ENCODE data around the gene MPST.

Gene MPST

DNA sequence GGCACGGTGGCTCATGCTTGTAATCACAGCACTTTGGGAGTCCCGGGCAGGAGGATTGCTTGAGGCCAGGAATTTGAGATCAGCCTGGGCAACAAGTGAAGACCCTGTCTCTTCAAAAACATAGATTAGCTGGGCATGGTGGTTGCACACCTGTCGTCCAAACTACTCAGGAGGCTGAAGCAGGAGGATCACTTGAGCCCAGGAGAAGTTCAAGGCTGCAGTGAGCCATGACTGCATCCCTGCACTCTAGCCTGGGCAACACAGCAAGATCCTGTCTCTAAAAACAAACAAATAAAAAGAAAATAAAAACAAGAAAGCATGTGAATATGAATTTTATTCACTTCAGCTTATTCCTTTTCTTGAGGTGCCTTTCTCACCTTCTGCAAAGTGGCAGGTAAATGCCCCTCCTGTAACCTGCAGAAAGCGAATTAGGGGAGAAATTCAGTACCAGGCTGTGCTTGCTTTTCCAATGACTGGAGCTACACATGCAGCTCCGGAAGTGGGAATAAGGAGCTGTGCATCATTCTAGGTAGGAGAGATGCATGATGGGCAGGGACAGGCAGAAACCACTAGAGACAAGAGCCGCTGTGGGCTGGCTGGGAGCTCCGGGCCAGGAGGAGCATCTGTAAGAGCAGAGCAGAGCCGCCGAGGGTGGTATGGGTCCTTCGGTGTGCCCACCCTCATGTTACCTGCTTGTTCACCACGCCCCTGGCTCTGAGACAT, 17.3 kb downstream of the MPST start:
- TF ChIP-seq, protein P1, sequence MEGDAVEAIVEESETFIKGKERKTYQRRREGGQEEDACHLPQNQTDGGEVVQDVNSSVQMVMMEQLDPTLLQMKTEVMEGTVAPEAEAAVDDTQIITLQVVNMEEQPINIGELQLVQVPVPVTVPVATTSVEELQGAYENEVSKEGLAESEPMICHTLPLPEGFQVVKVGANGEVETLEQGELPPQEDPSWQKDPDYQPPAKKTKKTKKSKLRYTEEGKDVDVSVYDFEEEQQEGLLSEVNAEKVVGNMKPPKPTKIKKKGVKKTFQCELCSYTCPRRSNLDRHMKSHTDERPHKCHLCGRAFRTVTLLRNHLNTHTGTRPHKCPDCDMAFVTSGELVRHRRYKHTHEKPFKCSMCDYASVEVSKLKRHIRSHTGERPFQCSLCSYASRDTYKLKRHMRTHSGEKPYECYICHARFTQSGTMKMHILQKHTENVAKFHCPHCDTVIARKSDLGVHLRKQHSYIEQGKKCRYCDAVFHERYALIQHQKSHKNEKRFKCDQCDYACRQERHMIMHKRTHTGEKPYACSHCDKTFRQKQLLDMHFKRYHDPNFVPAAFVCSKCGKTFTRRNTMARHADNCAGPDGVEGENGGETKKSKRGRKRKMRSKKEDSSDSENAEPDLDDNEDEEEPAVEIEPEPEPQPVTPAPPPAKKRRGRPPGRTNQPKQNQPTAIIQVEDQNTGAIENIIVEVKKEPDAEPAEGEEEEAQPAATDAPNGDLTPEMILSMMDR (IDR thresholded peaks at IDR 0.05) = no peak

DNA sequence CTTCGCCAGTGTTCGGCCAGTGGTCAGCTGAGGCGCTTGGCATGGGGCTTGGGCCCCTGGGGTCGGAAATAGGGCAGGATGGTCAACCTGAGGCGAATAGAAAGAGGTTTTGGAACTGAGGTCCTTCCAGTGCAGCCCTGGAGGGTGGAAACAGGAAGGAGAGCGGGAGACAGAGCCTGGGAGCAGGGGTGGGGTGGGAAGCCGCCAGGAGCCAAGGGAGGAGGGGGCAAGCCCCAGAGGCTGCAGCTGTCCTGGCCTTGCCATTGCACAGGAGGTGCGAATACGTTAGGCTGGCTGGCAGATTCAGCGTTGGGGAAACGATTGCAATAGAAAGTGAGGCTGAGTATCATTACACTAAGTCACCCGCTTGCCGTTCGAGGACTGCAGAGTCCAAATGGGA, 18.1 kb downstream of the MPST start:
- TF ChIP-seq, protein P1 (IDR thresholded peaks at IDR 0.05) = no peak

DNA sequence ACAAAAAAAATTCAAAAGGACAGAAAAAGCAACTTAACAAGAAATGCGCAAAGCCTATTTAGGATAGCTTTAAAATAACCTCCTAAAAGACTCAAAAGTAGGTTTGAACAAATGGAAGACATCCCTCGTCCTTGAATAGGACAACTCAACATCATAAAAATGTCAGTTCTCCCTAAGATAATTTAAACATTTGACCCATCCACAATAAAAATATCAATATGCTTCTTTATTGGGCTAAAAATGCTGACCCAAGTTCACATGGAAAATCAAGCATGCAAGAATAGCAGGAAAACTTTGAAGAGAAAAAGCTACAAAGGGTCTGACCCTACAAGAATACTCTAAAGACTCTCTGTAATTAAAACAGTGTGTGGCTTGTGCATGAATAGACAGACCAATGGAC, 19.9 kb downstream of the MPST start:
- TF ChIP-seq, protein P1 (IDR thresholded peaks at IDR 0.05) = no peak

DNA sequence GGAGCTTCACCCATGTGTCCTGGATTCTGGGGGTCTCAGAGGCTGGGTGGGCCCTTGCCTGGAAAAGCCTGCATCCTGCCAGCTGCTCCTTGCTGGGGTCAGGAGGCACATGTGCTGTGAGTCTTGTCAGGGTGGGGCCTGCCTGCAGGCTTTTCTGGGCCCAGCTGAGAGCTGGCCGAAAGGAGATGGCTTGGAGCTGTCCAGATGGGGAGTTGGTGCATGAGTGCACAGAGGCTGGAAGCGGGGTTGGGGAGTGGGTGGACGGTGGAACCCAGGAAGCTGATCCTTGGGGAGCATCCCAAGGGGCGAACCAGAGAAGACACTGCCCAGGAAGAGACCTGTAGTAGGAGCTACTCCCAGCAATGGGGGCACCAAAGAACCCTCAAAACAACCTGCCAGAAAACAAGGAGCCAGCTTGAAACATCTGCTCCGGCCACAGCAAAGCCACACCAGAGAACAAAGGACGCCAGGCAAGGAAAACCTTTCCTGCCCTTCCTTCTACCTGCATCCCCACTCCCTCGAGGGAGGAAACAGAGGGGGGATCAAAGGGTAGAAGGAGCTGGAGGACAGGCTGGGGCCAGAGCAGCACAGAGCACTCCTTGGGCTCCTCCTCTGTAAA, 23.8 kb downstream of the MPST start:
- TF ChIP-seq, protein P1 (IDR thresholded peaks at IDR 0.05) = no peak

DNA sequence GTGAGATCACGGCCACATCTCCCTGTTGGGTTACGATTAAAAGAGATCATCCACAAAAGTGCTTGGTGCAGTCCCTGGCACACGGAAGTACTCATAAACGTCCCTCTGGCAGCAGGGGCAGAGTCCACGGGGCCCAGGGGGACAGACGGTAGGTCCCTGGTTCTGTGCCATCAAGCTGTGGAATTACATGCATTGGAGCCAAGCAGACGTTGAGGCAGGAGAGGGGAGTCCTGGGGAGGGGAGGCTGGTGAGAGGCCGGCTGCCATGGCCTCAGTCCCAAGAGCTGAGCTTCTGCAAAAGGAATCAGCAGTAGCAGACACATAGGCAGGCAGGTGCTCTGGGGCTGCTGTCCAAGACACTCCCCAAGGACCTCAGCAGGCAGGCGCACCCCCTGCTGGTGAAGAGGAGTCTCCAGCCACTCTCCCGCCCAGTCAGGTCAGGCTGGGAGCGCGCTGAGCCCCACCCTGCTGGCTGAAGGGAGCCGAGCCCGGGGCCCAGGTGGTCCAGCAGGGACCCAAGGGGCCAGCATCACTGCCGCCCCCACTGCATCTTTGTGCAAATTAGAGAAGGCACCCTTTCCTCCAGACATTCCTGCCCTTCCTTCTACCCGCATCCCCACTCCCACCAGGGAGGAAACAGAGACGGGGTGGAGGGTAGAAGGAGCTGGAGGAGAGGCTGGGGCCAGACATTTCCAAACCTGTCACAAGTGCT, 24.4 kb downstream of the MPST start:
- TF ChIP-seq, protein P1 (IDR thresholded peaks at IDR 0.05) = peak; percentile 89

DNA sequence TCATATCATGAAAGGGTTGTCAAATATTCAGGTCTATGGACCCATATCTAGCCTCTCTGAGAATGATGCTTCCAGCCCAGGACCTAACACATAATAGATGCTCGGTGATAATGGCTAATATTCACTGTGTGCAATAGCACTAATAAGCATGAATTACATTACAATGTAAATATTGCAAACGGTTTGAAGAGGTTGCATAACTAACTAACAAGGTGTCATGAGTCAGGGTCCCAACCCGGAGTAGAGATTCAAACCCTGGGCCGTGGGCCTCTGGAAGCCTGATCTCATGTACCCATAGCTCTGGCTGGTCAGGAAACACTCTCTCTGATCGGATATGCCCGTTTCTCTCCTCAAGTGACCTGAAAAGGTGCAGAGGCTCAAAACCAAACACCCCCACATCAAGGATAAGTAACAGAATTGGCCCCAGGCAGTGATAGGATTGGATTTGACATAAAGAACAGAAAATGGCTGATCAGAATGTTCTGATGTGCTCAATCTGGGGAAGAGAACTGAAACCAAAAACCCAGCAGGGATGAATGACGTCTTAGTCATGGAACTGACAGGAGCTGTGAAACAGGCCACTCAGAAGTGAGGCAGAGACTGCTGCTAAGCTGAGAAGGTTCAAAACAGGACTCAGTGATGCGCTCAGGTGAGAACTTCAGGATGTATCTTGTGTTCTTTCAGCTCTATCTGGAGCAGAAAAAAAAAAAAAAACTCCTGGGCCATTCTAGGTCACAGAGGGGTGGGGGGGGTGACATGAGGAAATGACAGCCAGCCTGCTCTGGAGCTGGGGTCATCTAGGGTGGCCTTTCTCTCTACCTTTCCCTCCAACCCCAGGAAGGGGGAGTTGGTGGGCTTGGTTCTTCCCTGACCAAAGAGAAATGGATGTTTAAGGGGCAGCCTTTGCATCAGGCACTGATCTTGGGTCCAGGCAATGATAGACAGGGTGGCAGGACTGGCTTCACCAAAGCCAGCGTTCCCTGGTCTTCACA, 25.4 kb downstream of the MPST start:
- TF ChIP-seq, protein P1 (IDR thresholded peaks at IDR 0.05) = no peak

DNA sequence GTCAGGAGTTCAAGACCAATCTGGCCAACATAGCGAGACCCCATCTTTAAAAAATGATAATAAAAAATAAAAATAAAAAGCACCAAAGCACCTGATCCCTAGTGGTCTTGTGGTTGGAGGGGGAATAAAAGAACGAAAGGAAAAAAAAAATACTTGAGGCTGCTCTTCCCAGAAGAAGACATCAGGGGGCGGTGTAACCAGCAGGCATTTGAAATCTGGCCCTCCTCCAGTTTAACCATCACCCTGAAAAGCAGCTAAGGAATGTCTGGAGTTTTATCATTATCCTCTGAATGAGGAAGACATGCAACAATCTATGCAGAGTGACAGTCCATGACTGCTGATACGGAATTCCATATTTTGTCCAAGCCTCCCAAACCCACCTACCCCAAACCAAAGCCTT, 26.4 kb downstream of the MPST start:
- TF ChIP-seq, protein P1 (IDR thresholded peaks at IDR 0.05) = peak; percentile 70
